NCI-H446 treated with DMSO at 0.1 percent for 48 hours (cell line): ENCODE measurements around the gene GPR183.

ENCODE experiments used
- DNase-seq: peaks from one replicate; lab custom pipeline; 2025; lab: John Stamatoyannopoulos, UW

Gene GPR183

GRCh38 chr13:99312493-99312883 is 5.3 kb upstream of the GPR183 start:
- no peak for DNase-seq

- DNase-seq: no peak
These were observed 4.7 kb upstream of the GPR183 start for GRCh38 chr13:99311748-99312492.

GRCh38 chr13:99311137-99311536 is 3.9 kb upstream of the GPR183 start:
- DNase-seq: no peak

GRCh38 chr13:99310382-99311031 is 3.3 kb upstream of the GPR183 start:
- DNase-seq: no peak

GRCh38 chr13:99308471-99309087 is 1.4 kb upstream of the GPR183 start:
- DNase-seq: no peak

GRCh38 chr13:99307648-99308339 is 595 bp upstream of the GPR183 start:
- DNase-seq: no peak

- DNase-seq: no peak
These were observed 1.6 kb downstream of the GPR183 start for GRCh38 chr13:99305566-99305965.

- DNase-seq: no peak
These were observed 2.0 kb downstream of the GPR183 start for GRCh38 chr13:99305158-99305557.

GRCh38 chr13:99304541-99304940 is 2.7 kb downstream of the GPR183 start:
- DNase-seq: no peak

- no peak for DNase-seq
These were observed 3.2 kb downstream of the GPR183 start for GRCh38 chr13:99303863-99304521.

GRCh38 chr13:99302637-99303505 is 4.3 kb downstream of the GPR183 start:
- no peak for DNase-seq

GRCh38 chr13:99301913-99302636 is 5.1 kb downstream of the GPR183 start:
- no peak for DNase-seq

- no peak for DNase-seq
These were observed 6.0 kb downstream of the GPR183 start for GRCh38 chr13:99301056-99301838.

- no peak for DNase-seq
These were observed 7.3 kb downstream of the GPR183 start for GRCh38 chr13:99299920-99300341.

GRCh38 chr13:99299256-99299919 is 7.8 kb downstream of the GPR183 start:
- no peak for DNase-seq

GRCh38 chr13:99298056-99298455 is 9.1 kb downstream of the GPR183 start:
- DNase-seq: no peak

GRCh38 chr13:99297331-99297730 is 9.9 kb downstream of the GPR183 start:
- DNase-seq: no peak

GRCh38 chr13:99296398-99296797 is 10.8 kb downstream of the GPR183 start:
- no peak for DNase-seq
